GM12891 (cell line): Measurements from ENCODE around the gene ANXA2R.

Source experiments
- POLR2A ChIP-seq: IDR thresholded peaks from 2 replicates; pipeline ENCODE4 v1.6.1; 2011; ENCODE audit warnings: low read depth, low read length, control low read depth
- POLR2AphosphoS5 ChIP-seq: IDR thresholded peaks from 2 replicates; pipeline ENCODE4 v1.6.1; 2011; ENCODE audit warnings: low read depth, low read length, control low read depth

- TF ChIP-seq POLR2A: no peak
- no peak for TF ChIP-seq POLR2AphosphoS5
Measured at GRCh38 chr5:42994246-42994554, 45.9 kb downstream of the ANXA2R start.
